Heart left ventricle (tissue), 16 donors: ENCODE data around the gene PKD2L1. TPM values are rescaled to one million over a fixed set of nuclear protein-coding genes. Genes with fewer than 3 reads are reported as not detected.
"Not testable (repeated sequence)": the region's sequence is repeated elsewhere in the genome, so short reads cannot be mapped to it uniquely, and the experiment has no call there.

ENCODE experiments used
- ATAC-seq, 4 donors: fragments of 200-7000 bp; cut with Tn5 transposase; one replicate each; pipeline ENCODE4 v1.9.1; 2020 to 2022; ENCODE audit warnings: moderate library complexity in 4 of 4, mild to moderate bottlenecking in 3 of 4, moderate number of reproducible peaks in 1 of 4
- DNase-seq, 5 donors: peaks; one replicate each; pipeline ENCODE4 v3.0.0-alpha.2; 2020
- H3K27ac ChIP-seq, 12 donors: fragments of 200-600 bp; sonication (generic) in 4 of 12; one replicate each; pipeline versions ENCODE4 v1.5.0 to v1.8.0; 2016 to 2022; ENCODE audit warnings: mild to moderate bottlenecking in 2 of 12
- H3K27me3 ChIP-seq, 9 donors: fragments of 200-600 bp; sonication (generic) in 2 of 9; one replicate each; pipeline versions ENCODE4 v1.5.1 to v1.8.0; 2016 to 2022; ENCODE audit warnings: mild to moderate bottlenecking in 3 of 9
- H3K36me3 ChIP-seq, 9 donors: fragments of 200-600 bp; sonication (generic) in 2 of 9; one replicate each; pipeline versions ENCODE4 v1.5.0 to v1.8.0; 2018 to 2022; ENCODE audit warnings: mild to moderate bottlenecking in 2 of 9
- H3K4me1 ChIP-seq, 12 donors: fragments of 200-600 bp; sonication (generic) in 4 of 12; one replicate each; pipeline versions ENCODE4 v1.5.0 to v1.8.0; 2016 to 2022; ENCODE audit warnings: mild to moderate bottlenecking in 3 of 12
- H3K4me3 ChIP-seq, 12 donors: fragments of 200-600 bp; sonication (generic) in 4 of 12; one replicate each; pipeline versions ENCODE4 v1.5.0 to v1.8.0; 2017 to 2022; ENCODE audit warnings: mild to moderate bottlenecking in 9 of 12, moderate library complexity in 4 of 12
- H3K9me3 ChIP-seq, 12 donors: fragments of 200-600 bp; sonication (generic) in 4 of 12; one replicate each; pipeline versions ENCODE4 v1.5.0 to v1.8.0; 2016 to 2022; ENCODE audit warnings: mild to moderate bottlenecking in 1 of 12
- CTCF ChIP-seq, 12 donors: fragments of 200-600 bp; sonication (generic) in 4 of 12; IDR thresholded peaks; one replicate each; pipeline versions ENCODE4 v1.5.0 to v1.8.0; 2018 to 2022; ENCODE audit warnings: antibody characterized with exemption in 12 of 12, mild to moderate bottlenecking in 5 of 12
- POLR2A ChIP-seq, 2 donors: fragments of 450-650 bp; IDR thresholded peaks; one replicate each; pipeline ENCODE4 v1.6.1; 2017; ENCODE audit warnings: antibody characterized with exemption in 2 of 2, mild to moderate bottlenecking in 2 of 2, moderate library complexity in 2 of 2
- WGBS, 4 donors: extraction: QIAGEN DNeasy Blood & Tissue Kit in 2 of 4; methylation state at CpG; one replicate each; pipeline versions ENCODE4 v1.1.5 to v1.1.7; 2013 to 2018; 5-methylcytosine and 5-hydroxymethylcytosine counted together
- intact Hi-C, 10 donors: fragments of 100-400 bp; cut with DNase I; formaldehyde crosslinking; loops; one replicate each; pipeline versions ENCODE4 v1.11.1 to v1.14.2; 2022
- polyA plus RNA-seq, 2 donors: library from polyadenylated mRNA; stranded (reverse); fragments of 200-250 nt; gene quantifications; one replicate each; pipeline ENCODE4 v1.2.3, GENCODE V29; 2013
- total RNA-seq, 9 donors: library from RNA; depleted of rRNA in 2 of 9; stranded (reverse); fragments of >200 nt in 2 of 9; fragmentation: NEBNext Ultra II Directional in 3 of 9; extraction: Animal tissue kit (Norgen Biotek cat#: 25700) in 3 of 9; gene quantifications; one replicate each; pipeline versions ENCODE4 v1.1.0 to v1.2.4, GENCODE V29; 2016 to 2023
- donor health status: ischemic (EF 13 %, LVEDD 7.1; RV severe dilation, severe dysfunction).
- donor health status: healthy with polysubstance abuse.
- donor health status: DM: no; HTN: yes; CAD: no.
- donor health status: DM: no; HTN: no; CAD: no.
- donor health status: ischemic (EF 25% LVEDD 6.9; RV normal size, moderate dysfunction).
- donor health status: ischemic (EF 25% LVEDD 5.7; RV mildly dilated, moderate dysfunction).
- donor health status: healthy.
- donor health status: DM: yes; HTN: yes; CAD: no.
- donor health status: ischemic (EF 35%, LVEDD 5.7; RV mildly dilated, moderate dysfunction).
- donor health status: nonischemic (EF 11% LVEDD 7.7; RV severe dilation, severe dysfunction).
- donor health status: DM: yes; HTN: yes; CAD: no.
- donor health status: PGD.
- donor health status: ischemic (EF 29% LVEDD 5.4; RV normal size, mild dysfunction).
- donor health status: nonischemic (EF 23%, LVEDD 6.1; RV moderate dilation, normal function).

The PKD2L1 gene
- total and polyA plus RNA-seq, 11 donors, result not detected

- Histone ChIP-seq H3K4me1 (peaks cover 2 to 52% (median 25%) of the 10 kb centered on the region in 12 donors), H3K27me3 (no peaks in the 10 kb centered on the region), H3K27ac (no peak overlapping the region), H3K9me3 (no peaks in the 10 kb centered on the region), H3K36me3 (peaks cover 0 to 16% (median 4%) of the 10 kb centered on the region in 9 donors), H3K4me3 (no peak overlapping the region)
- intact Hi-C loops, result no loop called here
- TF ChIP-seq CTCF (IDR thresholded peaks at IDR 0.05) (no peak), POLR2A (IDR thresholded peaks at IDR 0.05) (no peak)
- DNase-seq (no peak), ATAC-seq (no peak)
- WGBS, 4 donors, result 80 to 86% (median 83%) methylated on average over 5 of the region's 5 CpGs
These were observed 41.8 kb downstream of the PKD2L1 start for GRCh38 chr10:100288196-100288595.

DNA sequence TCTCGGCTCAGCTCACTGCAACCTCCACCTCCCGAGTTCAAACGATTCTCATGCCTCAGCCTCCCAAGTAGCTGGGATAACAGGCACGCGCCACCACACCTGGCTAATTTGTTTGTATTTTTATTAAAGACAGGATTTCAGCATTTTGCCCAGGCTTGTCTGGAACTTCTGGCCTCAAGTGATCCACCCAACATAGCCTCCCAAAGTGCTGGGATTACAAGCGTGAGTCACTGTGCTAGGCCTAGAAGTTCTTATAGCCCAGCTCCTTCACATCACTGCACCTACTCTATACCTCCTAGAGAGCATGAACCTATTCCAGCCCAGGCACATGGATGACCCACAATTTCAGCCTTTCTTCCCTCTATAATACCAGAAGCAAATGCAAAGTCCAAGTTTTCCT, 42.3 kb downstream of the PKD2L1 start:
- Histone ChIP-seq H3K36me3 (peaks cover 0 to 21% (median 6%) of the 10 kb centered on the region in 9 donors), H3K27ac (peak overlapping the region in 1 of 12 donors; percentile 92), H3K4me3 (no peak overlapping the region), H3K9me3 (no peaks in the 10 kb centered on the region), H3K4me1 (peaks cover 2 to 57% (median 25%) of the 10 kb centered on the region in 12 donors), H3K27me3 (no peaks in the 10 kb centered on the region)
- no peak for TF ChIP-seq CTCF (IDR thresholded peaks at IDR 0.05)
- no peak for TF ChIP-seq POLR2A (IDR thresholded peaks at IDR 0.05)
- intact Hi-C loops, result no loop called here
- no peak for ATAC-seq
- DNase-seq, result no peak
- 97 to 99% (median 97%) methylated on average over 6 of the region's 6 CpGs for WGBS, 4 donors

- 1 to 2% (median 2%) methylated on average over 45 to 63 of the region's 63 CpGs for WGBS, 4 donors
- H3K9me3 ChIP-seq, result no peaks in the 10 kb centered on the region
- H3K27me3 ChIP-seq, result no peaks in the 10 kb centered on the region
- H3K4me3 ChIP-seq, result peak within 1 kb of the TSS; percentile 72 to 95 (median 86)
- peak; percentile 90 to 98 (median 97) for ATAC-seq
- peaks cover 2 to 55% (median 28%) of the 10 kb centered on the region in 12 donors for H3K4me1 ChIP-seq
- intact Hi-C loops, result loop anchor here in 1 of 10 donors (1.0 kb wide), 1 partner anchor 19 kb away; the partner anchor contains the start of gene CWF19L1
- DNase-seq, result peak; percentile 86 to 94 (median 90)
- peaks cover 0 to 31% (median 12%) of the 10 kb centered on the region in 9 donors for H3K36me3 ChIP-seq
- TF ChIP-seq CTCF (IDR thresholded peaks at IDR 0.05) (peak in 2 of 12 donors; percentile 21 to 24), POLR2A (IDR thresholded peaks at IDR 0.05) (peak in 1 of 2 donors; percentile 81)
- peak within 1 kb of the TSS; percentile 86 to 97 (median 91) for H3K27ac ChIP-seq
These were observed 43.7 kb downstream of the PKD2L1 start, which contains the start of gene BLOC1S2 for GRCh38 chr10:100286051-100287033. TSS of gene BLOC1S2 (minus strand) at chr10:100286680. CDS start at chr10:100286659, 21 bp downstream.

- Histone ChIP-seq H3K4me1 (peaks cover 2 to 51% (median 28%) of the 10 kb centered on the region in 12 donors), H3K4me3 (peak overlapping the region in 10 of 12 donors; percentile 72 to 95 (median 88)), H3K36me3 (peaks cover 0 to 42% (median 22%) of the 10 kb centered on the region in 9 donors), H3K27ac (peak overlapping the region in 10 of 12 donors; percentile 88 to 97 (median 92))
- not testable (repeated sequence) for H3K27me3 ChIP-seq, ATAC-seq, DNase-seq, H3K9me3 ChIP-seq
- intact Hi-C loops, result loop anchor here in 1 of 10 donors (2.0 kb wide), 1 partner anchor 19 kb away; the partner anchor contains the start of gene CWF19L1
- WGBS, 4 donors, result 87 to 90% (median 88%) methylated on average over 12 of the region's 12 CpGs
These were observed 44.7 kb downstream of the PKD2L1 start for GRCh38 chr10:100285326-100285725.
